Mesothelial cell of epicardium (in vitro differentiated cells): ENCODE measurements around the gene PLEKHH1. TPM values are rescaled to one million over a fixed set of nuclear protein-coding genes. Genes with fewer than 3 reads are reported as not detected.

Experiments used
- DNase-seq, 2 experiments: peaks; one replicate each; pipeline ENCODE4 v3.0.0; 2021; ENCODE audit warnings: low spot score in 2 of 2; ENCODE audit not compliant: unreplicated experiment in 2 of 2
- H3K27ac Mint-ChIP-seq: 2 replicates; pipeline ENCODE4 v1.8.0; 2021; ENCODE audit warnings: mixed read lengths
- H3K27me3 Mint-ChIP-seq: 2 replicates; pipeline ENCODE4 v1.8.0; 2021; ENCODE audit warnings: low read depth, mixed read lengths
- H3K36me3 Mint-ChIP-seq: 2 replicates; pipeline ENCODE4 v1.8.0; 2021; ENCODE audit warnings: mixed read lengths
- H3K4me1 Mint-ChIP-seq: 2 replicates; pipeline ENCODE4 v1.8.0; 2021; ENCODE audit warnings: mixed read lengths
- H3K4me3 Mint-ChIP-seq: 2 replicates; pipeline ENCODE4 v1.8.0; 2021; ENCODE audit warnings: mild to moderate bottlenecking, moderate library complexity, mixed read lengths
- H3K9me3 Mint-ChIP-seq: 2 replicates; pipeline ENCODE4 v1.8.0; 2021; ENCODE audit warnings: mixed read lengths
- CTCF ChIP-seq: fragments of 200-600 bp; sonication (generic); IDR thresholded peaks from one replicate; pipeline ENCODE4 v1.5.0; 2021; ENCODE audit warnings: antibody characterized with exemption; ENCODE audit not compliant: unreplicated experiment
- total RNA-seq: library from RNA; stranded (reverse); gene quantifications from 3 replicates; pipeline ENCODE4 v1.2.1, GENCODE V29; 2021

PLEKHH1 gene
- total RNA-seq, 1 donor from 2014 or later, result 21.4 TPM

GRCh38 chr14:67487937-67488893 lies 44.9 kb upstream of the PLEKHH1 start, which contains the start of gene TMEM229B:
TSS of gene TMEM229B (minus strand) at chr14:67488721. CDS start at chr14:67473923, 14,798 bp downstream.
- H3K27ac Mint-ChIP-seq, result no peak within 1 kb of the TSS
- peaks cover 13% of the 10 kb centered on the region for H3K4me1 Mint-ChIP-seq
- no peak within 1 kb of the TSS for H3K4me3 Mint-ChIP-seq
- H3K9me3 Mint-ChIP-seq, result peaks cover 8% of the 10 kb centered on the region
- no peak for DNase-seq
- peaks cover 5% of the 10 kb centered on the region for H3K36me3 Mint-ChIP-seq
- no peak for TF ChIP-seq CTCF
- H3K27me3 Mint-ChIP-seq, result peaks cover 4% of the 10 kb centered on the region

- no peak for DNase-seq
- peaks cover 13% of the 10 kb centered on the region for H3K4me1 Mint-ChIP-seq
- H3K4me3 Mint-ChIP-seq, result no peak overlapping the region
- TF ChIP-seq CTCF, result no peak
- H3K27ac Mint-ChIP-seq, result no peak overlapping the region
- peaks cover 4% of the 10 kb centered on the region for H3K27me3 Mint-ChIP-seq
- peaks cover 8% of the 10 kb centered on the region for H3K36me3 Mint-ChIP-seq
- H3K9me3 Mint-ChIP-seq, result peaks cover 14% of the 10 kb centered on the region
These were observed 42.9 kb upstream of the PLEKHH1 start for GRCh38 chr14:67490196-67490595.

- Mint-ChIP-seq H3K9me3 (peaks cover 14% of the 10 kb centered on the region), H3K4me3 (no peak overlapping the region), H3K27me3 (peaks cover 4% of the 10 kb centered on the region), H3K27ac (no peak overlapping the region), H3K36me3 (peaks cover 8% of the 10 kb centered on the region), H3K4me1 (peaks cover 5% of the 10 kb centered on the region)
- TF ChIP-seq CTCF, result no peak
- DNase-seq, result no peak
These were observed 41.8 kb upstream of the PLEKHH1 start for GRCh38 chr14:67491285-67491684.

GRCh38 chr14:67491741-67492507 lies 41.2 kb upstream of the PLEKHH1 start:
- peak in 1 of 2 experiments; percentile 51 for DNase-seq
- Mint-ChIP-seq H3K9me3 (peaks cover 14% of the 10 kb centered on the region), H3K4me3 (no peak overlapping the region), H3K27ac (no peak overlapping the region), H3K4me1 (peaks cover 5% of the 10 kb centered on the region), H3K27me3 (peaks cover 4% of the 10 kb centered on the region), H3K36me3 (peaks cover 8% of the 10 kb centered on the region)
- TF ChIP-seq CTCF, result no peak

- H3K9me3 Mint-ChIP-seq, result peaks cover 14% of the 10 kb centered on the region
- peaks cover 4% of the 10 kb centered on the region for H3K27me3 Mint-ChIP-seq
- H3K27ac Mint-ChIP-seq, result no peak overlapping the region
- TF ChIP-seq CTCF, result no peak
- H3K36me3 Mint-ChIP-seq, result peaks cover 8% of the 10 kb centered on the region
- H3K4me3 Mint-ChIP-seq, result no peak overlapping the region
- no peak for DNase-seq
- H3K4me1 Mint-ChIP-seq, result peaks cover 5% of the 10 kb centered on the region
These were observed 40.6 kb upstream of the PLEKHH1 start for GRCh38 chr14:67492538-67492937.
